Activated CD8-positive, alpha-beta memory T cell treated with anti-CD3 and anti-CD28 coated beads, Interleukin-2, amount 50 U/mL, for 1 hour (primary cell): ENCODE measurements around the gene SIX3.

Experiments used
- DNase-seq: peaks from one replicate; pipeline ENCODE4 v3.0.0-alpha.2; 2020; ENCODE audit errors: extremely low read depth

The SIX3 gene

GRCh38 chr2:44943693-44944101 lies 2.2 kb downstream of the SIX3 start:
- no peak for DNase-seq

- no peak for DNase-seq
These were observed 2.8 kb downstream of the SIX3 start for GRCh38 chr2:44944102-44944951.

GRCh38 chr2:44944952-44945612 lies 3.6 kb downstream of the SIX3 start:
- DNase-seq, result no peak

GRCh38 chr2:44945676-44946371 lies 4.3 kb downstream of the SIX3 start:
- no peak for DNase-seq

GRCh38 chr2:44946372-44947027 lies 5.0 kb downstream of the SIX3 start:
- DNase-seq, result no peak

- DNase-seq, result no peak
These were observed 5.5 kb downstream of the SIX3 start for GRCh38 chr2:44947028-44947375.

- DNase-seq, result no peak
These were observed 7.2 kb downstream of the SIX3 start for GRCh38 chr2:44948565-44949328.

GRCh38 chr2:44949329-44950151 lies 8.0 kb downstream of the SIX3 start:
- DNase-seq, result no peak

GRCh38 chr2:44950646-44951045 lies 9.1 kb downstream of the SIX3 start:
- no peak for DNase-seq

GRCh38 chr2:44951124-44951523 lies 9.6 kb downstream of the SIX3 start:
- no peak for DNase-seq

- no peak for DNase-seq
These were observed 10.2 kb downstream of the SIX3 start for GRCh38 chr2:44951714-44952113.

GRCh38 chr2:44952143-44952805 lies 10.8 kb downstream of the SIX3 start:
- DNase-seq, result no peak

- no peak for DNase-seq
These were observed 11.4 kb downstream of the SIX3 start for GRCh38 chr2:44952806-44953498.

- no peak for DNase-seq
These were observed 12.0 kb downstream of the SIX3 start for GRCh38 chr2:44953499-44953883.

GRCh38 chr2:44954447-44954888 lies 13.0 kb downstream of the SIX3 start:
- no peak for DNase-seq

GRCh38 chr2:44954889-44955592 lies 13.5 kb downstream of the SIX3 start:
- no peak for DNase-seq

GRCh38 chr2:44955593-44956392 lies 14.3 kb downstream of the SIX3 start:
- peak; percentile 36 for DNase-seq

- no peak for DNase-seq
These were observed 15.3 kb downstream of the SIX3 start for GRCh38 chr2:44956843-44957242.
